Endothelial cell of hepatic sinusoid (primary cell): ENCODE results near the gene DIP2B.
"Not testable (repeated sequence)": the region's sequence is repeated elsewhere in the genome, so short reads cannot be mapped to it uniquely, and the experiment has no call there.

Experiments
- in situ Hi-C: cut with HindIII; loops from 2 replicates; pipeline ENCODE4 v1.10.0; 2017; ENCODE audit warnings: low sequenced_read_pairs

Gene DIP2B

GRCh38 chr12:50550530-50551223 lies 45.9 kb downstream of the DIP2B start:
- in situ Hi-C loops = loop anchor here (5.0 kb wide), 2 partner anchors 37 to 72 kb away; no protein-coding TSS in a partner anchor

- in situ Hi-C loops = loop anchor here (5.0 kb wide), 2 partner anchors 35 to 70 kb away; no protein-coding TSS in a partner anchor
Observed at GRCh38 chr12:50551866-50552265, 47.1 kb downstream of the DIP2B start.

- in situ Hi-C loops = loop anchor here (5.0 kb wide), 2 partner anchors 33 to 68 kb away; no protein-coding TSS in a partner anchor
Observed at GRCh38 chr12:50554651-50555050, 49.9 kb downstream of the DIP2B start.

GRCh38 chr12:50555471-50555885 lies 50.7 kb downstream of the DIP2B start:
- in situ Hi-C loops = no loop called here

GRCh38 chr12:50556273-50556672 lies 51.5 kb downstream of the DIP2B start:
- in situ Hi-C loops = no loop called here

GRCh38 chr12:50556796-50557195 lies 52.0 kb downstream of the DIP2B start:
- in situ Hi-C loops = not testable (repeated sequence)

GRCh38 chr12:50557421-50557820 lies 52.6 kb downstream of the DIP2B start:
- in situ Hi-C loops = no loop called here

- in situ Hi-C loops = no loop called here
Observed at GRCh38 chr12:50558970-50559369, 54.2 kb downstream of the DIP2B start.

GRCh38 chr12:50562520-50563433 lies 58.0 kb downstream of the DIP2B start:
- in situ Hi-C loops = no loop called here

- in situ Hi-C loops = no loop called here
Observed at GRCh38 chr12:50563434-50563787, 58.6 kb downstream of the DIP2B start.

GRCh38 chr12:50564237-50564947 lies 59.6 kb downstream of the DIP2B start:
- in situ Hi-C loops = no loop called here

GRCh38 chr12:50564948-50565297 lies 60.1 kb downstream of the DIP2B start:
- in situ Hi-C loops = no loop called here

GRCh38 chr12:50566066-50566465 lies 61.3 kb downstream of the DIP2B start:
- in situ Hi-C loops = no loop called here

GRCh38 chr12:50567926-50568325 lies 63.1 kb downstream of the DIP2B start:
- in situ Hi-C loops = no loop called here

GRCh38 chr12:50568338-50569091 lies 63.7 kb downstream of the DIP2B start:
- in situ Hi-C loops = no loop called here

- in situ Hi-C loops = no loop called here
Observed at GRCh38 chr12:50569321-50569720, 64.5 kb downstream of the DIP2B start.

GRCh38 chr12:50569876-50570275 lies 65.1 kb downstream of the DIP2B start:
- in situ Hi-C loops = no loop called here

- in situ Hi-C loops = no loop called here
Observed at GRCh38 chr12:50571786-50572185, 67.0 kb downstream of the DIP2B start.

- in situ Hi-C loops = no loop called here
Observed at GRCh38 chr12:50572287-50572686, 67.5 kb downstream of the DIP2B start.

- in situ Hi-C loops = no loop called here
Observed at GRCh38 chr12:50572760-50573159, 68.0 kb downstream of the DIP2B start.

- in situ Hi-C loops = no loop called here
Observed at GRCh38 chr12:50573271-50573670, 68.5 kb downstream of the DIP2B start.
